Gastrocnemius medialis (tissue), 4 donors: ENCODE results near the gene SRGAP3. TPM values are rescaled to one million over a fixed set of nuclear protein-coding genes. Genes with fewer than 3 reads are reported as not detected.

Experiments
- ATAC-seq, 2 donors: fragments of 150-250 bp; one replicate each; pipeline ENCODE4 v1.9.1; 2016
- DNase-seq, 2 donors: peaks; one replicate each; pipeline ENCODE4 v3.0.0-alpha.2; 2019
- H3K27ac ChIP-seq, 4 donors: fragments of 200-600 bp; sonication (generic); 1 replicate in 1 of 4; 2 replicates in 3 of 4; pipeline ENCODE4 v1.5.1; 2016 to 2018; ENCODE audit warnings: mild to moderate bottlenecking in 2 of 4, moderate library complexity in 1 of 4
- H3K27me3 ChIP-seq, 3 donors: fragments of 200-600 bp; sonication (generic) in 2 of 3; 1 replicate in 1 of 3; 2 replicates in 2 of 3; pipeline versions ENCODE4 v1.5.1 to v1.6.0; 2016 to 2019; ENCODE audit warnings: mild to moderate bottlenecking in 1 of 3, moderate library complexity in 1 of 3
- H3K36me3 ChIP-seq, 2 donors: fragments of 200-600 bp; sonication (generic) in 1 of 2; one replicate each; pipeline ENCODE4 v1.5.1; 2017 to 2018
- H3K4me1 ChIP-seq, 2 donors: fragments of 200-600 bp; sonication (generic) in 1 of 2; one replicate each; pipeline ENCODE4 v1.5.1; 2016 to 2017; ENCODE audit warnings: mild to moderate bottlenecking in 2 of 2
- H3K4me3 ChIP-seq, 4 donors: fragments of 200-600 bp; sonication (generic) in 3 of 4; 1 replicate in 1 of 4; 2 replicates in 3 of 4; pipeline ENCODE4 v1.5.1; 2016 to 2019; ENCODE audit warnings: mild to moderate bottlenecking in 2 of 4
- H3K9me3 ChIP-seq, 3 donors: fragments of 200-600 bp; sonication (generic) in 2 of 3; 1 replicate in 1 of 3; 2 replicates in 2 of 3; pipeline ENCODE4 v1.5.1; 2016 to 2019
- POLR2A ChIP-seq, 2 donors: fragments of 450-650 bp; IDR thresholded peaks; one replicate each; pipeline ENCODE4 v1.6.1; 2017; ENCODE audit warnings: antibody characterized with exemption in 2 of 2, mild to moderate bottlenecking in 2 of 2, moderate library complexity in 2 of 2
- in situ Hi-C, 4 donors: fragments of 200-750 bp; cut with MboI; loops; one replicate each; pipeline versions ENCODE4 v1.15.0 to v1.8.0; 2017; ENCODE audit warnings: low sequenced_read_pairs in 4 of 4
- intact Hi-C: fragments of 100-400 bp; cut with DNase I; formaldehyde crosslinking; loops from one replicate; pipeline ENCODE4 v1.15.1; 2023; ENCODE audit warnings: low total_unique reads
- total RNA-seq, 4 donors: library from RNA; depleted of rRNA; stranded (reverse); fragments of >200 nt; gene quantifications; one replicate each; pipeline versions ENCODE4 v1.1.0 to v1.2.3, GENCODE V29; 2016
- TF ChIP-seq, protein P1 (sequence below), 5 experiments: fragments of 450-650 bp in 3 of 5; fragments of 200-600 bp in 2 of 5; sonication (generic) in 2 of 5; IDR thresholded peaks in 4 of 5; conservative IDR thresholded peaks in 1 of 5; 1 replicate in 4 of 5; 2 replicates in 1 of 5; pipeline ENCODE4 v1.5.1; 2016 to 2019; ENCODE audit warnings: antibody characterized with exemption in 5 of 5, mild to moderate bottlenecking in 3 of 5, moderate library complexity in 3 of 5

SRGAP3 gene
- total RNA-seq, 4 donors from 2014 or later = 1.3 to 2.3 (median 1.8) TPM

DNA sequence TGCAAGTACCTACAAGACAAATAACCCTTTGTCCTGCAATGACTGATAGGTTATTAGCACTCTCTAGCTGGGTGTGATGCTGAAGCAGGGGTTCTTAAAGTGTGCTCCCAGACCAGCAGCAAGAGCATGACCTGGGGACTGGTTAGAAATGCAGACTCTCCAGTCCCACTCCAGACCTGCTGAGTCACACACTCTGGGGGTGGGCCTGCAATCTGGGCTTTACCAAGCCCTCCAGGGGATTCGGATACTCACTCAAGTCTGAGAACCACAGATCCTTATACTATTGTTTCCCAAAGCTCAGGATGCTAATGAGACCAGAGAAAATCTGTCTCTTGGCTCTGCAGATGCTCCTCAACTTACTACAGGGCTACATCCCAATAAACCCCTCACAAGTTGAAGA is 144.0 kb downstream of the SRGAP3 start:
- ATAC-seq = no peak
- H3K4me3 ChIP-seq = no peak overlapping the region
- intact Hi-C loops (loop anchor here (5.0 kb wide), 1 partner anchor 197 kb away; no protein-coding TSS in a partner anchor), in situ Hi-C loops (no loop called here)
- H3K4me1 ChIP-seq = no peaks in the 10 kb centered on the region
- no peaks in the 10 kb centered on the region for H3K27me3 ChIP-seq
- TF ChIP-seq POLR2A (IDR thresholded peaks at IDR 0.05) = no peak
- TF ChIP-seq, protein P1, sequence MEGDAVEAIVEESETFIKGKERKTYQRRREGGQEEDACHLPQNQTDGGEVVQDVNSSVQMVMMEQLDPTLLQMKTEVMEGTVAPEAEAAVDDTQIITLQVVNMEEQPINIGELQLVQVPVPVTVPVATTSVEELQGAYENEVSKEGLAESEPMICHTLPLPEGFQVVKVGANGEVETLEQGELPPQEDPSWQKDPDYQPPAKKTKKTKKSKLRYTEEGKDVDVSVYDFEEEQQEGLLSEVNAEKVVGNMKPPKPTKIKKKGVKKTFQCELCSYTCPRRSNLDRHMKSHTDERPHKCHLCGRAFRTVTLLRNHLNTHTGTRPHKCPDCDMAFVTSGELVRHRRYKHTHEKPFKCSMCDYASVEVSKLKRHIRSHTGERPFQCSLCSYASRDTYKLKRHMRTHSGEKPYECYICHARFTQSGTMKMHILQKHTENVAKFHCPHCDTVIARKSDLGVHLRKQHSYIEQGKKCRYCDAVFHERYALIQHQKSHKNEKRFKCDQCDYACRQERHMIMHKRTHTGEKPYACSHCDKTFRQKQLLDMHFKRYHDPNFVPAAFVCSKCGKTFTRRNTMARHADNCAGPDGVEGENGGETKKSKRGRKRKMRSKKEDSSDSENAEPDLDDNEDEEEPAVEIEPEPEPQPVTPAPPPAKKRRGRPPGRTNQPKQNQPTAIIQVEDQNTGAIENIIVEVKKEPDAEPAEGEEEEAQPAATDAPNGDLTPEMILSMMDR (IDR thresholded peaks at IDR 0.05 in 4 of 5, conservative IDR thresholded peaks at IDR 0.05 in 1 of 5) = no peak
- DNase-seq = no peak
- H3K9me3 ChIP-seq = no peaks in the 10 kb centered on the region
- H3K27ac ChIP-seq = no peak overlapping the region
- no peaks in the 10 kb centered on the region for H3K36me3 ChIP-seq

DNA sequence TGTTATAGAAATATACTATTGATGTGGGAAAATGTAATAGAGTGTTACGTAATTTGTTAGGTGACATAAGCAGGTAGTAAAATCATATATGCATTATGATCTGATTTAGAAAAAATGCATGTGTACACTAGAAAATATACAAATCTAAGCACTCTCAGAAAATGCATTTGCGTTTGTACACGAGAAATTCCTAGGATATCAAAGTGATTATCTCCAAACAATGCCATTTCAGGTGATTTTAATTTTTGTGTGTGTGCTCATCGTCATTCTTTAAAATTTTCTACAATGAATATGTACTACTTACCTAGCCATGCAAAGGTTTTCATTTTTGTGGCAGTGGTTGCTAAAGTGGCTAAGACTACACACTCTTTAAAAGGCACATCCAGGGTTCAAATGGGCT is 145.3 kb downstream of the SRGAP3 start:
- DNase-seq (no peak), ATAC-seq (no peak)
- H3K36me3 ChIP-seq = no peaks in the 10 kb centered on the region
- no peaks in the 10 kb centered on the region for H3K4me1 ChIP-seq
- H3K4me3 ChIP-seq = no peak overlapping the region
- no peaks in the 10 kb centered on the region for H3K9me3 ChIP-seq
- in situ Hi-C loops = no loop called here
- H3K27me3 ChIP-seq = no peaks in the 10 kb centered on the region
- no peak overlapping the region for H3K27ac ChIP-seq
- TF ChIP-seq POLR2A (IDR thresholded peaks at IDR 0.05) = no peak
- TF ChIP-seq, protein P1 (IDR thresholded peaks at IDR 0.05 in 4 of 5, conservative IDR thresholded peaks at IDR 0.05 in 1 of 5) = no peak
- intact Hi-C loops = no loop called here

DNA sequence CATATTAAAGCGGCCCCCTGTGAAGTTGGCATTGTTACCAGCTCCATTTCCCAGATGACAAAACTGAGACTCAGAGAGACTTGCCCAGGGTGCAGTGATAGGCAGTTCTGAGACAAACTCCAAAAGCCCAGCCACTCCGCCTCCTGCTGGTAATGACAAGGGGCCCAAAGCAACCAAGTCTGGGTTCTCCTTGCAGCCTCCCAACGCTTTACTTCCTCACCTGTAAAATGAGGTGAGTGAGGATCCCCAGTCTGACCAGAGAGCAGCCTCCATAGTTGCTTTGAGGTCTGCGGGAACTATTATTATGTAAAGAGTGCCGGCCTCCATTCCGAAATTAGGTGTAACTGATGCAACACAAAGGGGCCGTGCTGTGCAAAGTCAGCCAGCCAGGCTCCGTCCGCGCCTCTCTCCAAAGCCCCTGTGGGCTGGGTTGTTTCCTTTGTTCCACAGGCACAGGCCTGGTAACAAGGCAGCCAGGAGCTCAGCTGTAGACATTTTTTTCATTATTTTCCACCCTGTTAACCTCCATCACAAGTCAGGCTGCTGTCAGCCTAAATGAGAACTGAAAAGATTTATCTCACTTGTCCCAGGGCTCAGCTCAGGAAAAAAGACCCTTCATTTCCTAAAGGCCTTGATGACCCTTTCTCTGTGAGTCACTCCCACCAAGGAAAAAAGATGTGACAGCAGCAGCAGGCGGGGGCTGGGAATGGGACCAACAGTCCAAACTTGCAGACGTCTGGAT is 147.0 kb downstream of the SRGAP3 start:
- in situ Hi-C loops (no loop called here), intact Hi-C loops (no loop called here)
- Histone ChIP-seq H3K9me3 (no peaks in the 10 kb centered on the region), H3K27me3 (no peaks in the 10 kb centered on the region), H3K36me3 (no peaks in the 10 kb centered on the region), H3K27ac (no peak overlapping the region), H3K4me1 (no peaks in the 10 kb centered on the region), H3K4me3 (no peak overlapping the region)
- DNase-seq (no peak), ATAC-seq (no peak)
- no peak for TF ChIP-seq POLR2A (IDR thresholded peaks at IDR 0.05)
- TF ChIP-seq, protein P1 (IDR thresholded peaks at IDR 0.05 in 4 of 5, conservative IDR thresholded peaks at IDR 0.05 in 1 of 5) = no peak

DNA sequence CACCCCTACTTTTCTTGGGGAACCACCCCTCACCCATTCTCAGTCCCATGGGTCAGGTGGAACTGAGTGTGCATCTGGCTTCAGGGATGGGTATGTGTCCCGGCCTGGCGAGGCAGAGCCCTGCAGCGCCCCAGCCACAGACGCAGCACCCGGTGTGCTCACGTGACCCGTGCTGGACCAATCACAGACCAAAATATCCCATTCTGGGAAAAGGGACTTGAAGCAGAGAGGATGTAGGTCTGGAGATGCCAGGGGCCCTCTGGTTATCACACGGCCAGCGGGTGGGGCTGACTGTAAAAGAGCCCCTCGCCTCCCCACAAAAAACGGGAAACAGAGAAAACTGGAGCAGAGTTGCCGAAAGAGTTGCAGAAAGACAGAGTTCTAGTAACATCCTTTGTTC is 148.2 kb downstream of the SRGAP3 start:
- intact Hi-C loops = no loop called here
- TF ChIP-seq, protein P1 (IDR thresholded peaks at IDR 0.05 in 4 of 5, conservative IDR thresholded peaks at IDR 0.05 in 1 of 5) = no peak
- TF ChIP-seq POLR2A (IDR thresholded peaks at IDR 0.05) = no peak
- in situ Hi-C loops = no loop called here

DNA sequence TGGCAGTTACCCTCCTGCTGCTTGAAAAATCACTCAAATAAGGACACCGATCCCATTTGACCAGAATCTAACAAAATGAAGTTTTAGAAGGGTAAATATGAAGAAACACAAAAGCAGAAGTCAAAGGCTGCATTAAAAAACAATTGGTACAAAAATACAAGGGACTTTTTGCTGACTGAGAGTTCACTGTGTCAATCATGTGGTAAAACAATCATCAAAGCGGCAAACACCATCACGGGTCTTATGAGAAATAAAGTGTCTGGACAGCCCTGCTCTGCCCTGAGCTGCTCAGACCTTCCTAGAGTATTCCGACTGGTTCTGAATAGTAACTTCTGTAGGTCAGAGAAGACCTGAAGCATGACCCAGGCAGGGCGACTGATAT is 148.9 kb downstream of the SRGAP3 start:
- intact Hi-C loops = no loop called here
- H3K27me3 ChIP-seq = no peaks in the 10 kb centered on the region

More for the DNA sequence above, 148.2 kb downstream of the SRGAP3 start:
- ATAC-seq (no peak), DNase-seq (no peak)
- H3K27me3 ChIP-seq = no peaks in the 10 kb centered on the region
- H3K27ac ChIP-seq = no peak overlapping the region
- H3K9me3 ChIP-seq = no peaks in the 10 kb centered on the region
- no peaks in the 10 kb centered on the region for H3K4me1 ChIP-seq
- H3K36me3 ChIP-seq = no peaks in the 10 kb centered on the region
- no peak overlapping the region for H3K4me3 ChIP-seq

More for the DNA sequence above, 148.9 kb downstream of the SRGAP3 start:
- ATAC-seq (no peak), DNase-seq (no peak)
- no peaks in the 10 kb centered on the region for H3K36me3 ChIP-seq
- TF ChIP-seq, protein P1 (IDR thresholded peaks at IDR 0.05 in 4 of 5, conservative IDR thresholded peaks at IDR 0.05 in 1 of 5) = no peak
- TF ChIP-seq POLR2A (IDR thresholded peaks at IDR 0.05) = no peak
- H3K4me3 ChIP-seq = no peak overlapping the region
- no peak overlapping the region for H3K27ac ChIP-seq
- no peaks in the 10 kb centered on the region for H3K4me1 ChIP-seq
- H3K9me3 ChIP-seq = no peaks in the 10 kb centered on the region
- in situ Hi-C loops = no loop called here
